Adipocyte (in vitro differentiated cells): Measurements from ENCODE around the gene BAK1.

Source experiments
- DNase-seq: peaks from one replicate; pipeline ENCODE4 v3.0.0-alpha.2; 2015; ENCODE audit warnings: low read depth
- H3K27me3 ChIP-seq: replicated peaks from 2 replicates; pipeline ENCODE4 v1.7.0; 2013; ENCODE audit warnings: mild to moderate bottlenecking, low read length, moderate library complexity; ENCODE audit not compliant: control insufficient read depth, insufficient read depth
- H3K36me3 ChIP-seq: 2 replicates; pipeline ENCODE4 v1.7.0; 2013; ENCODE audit warnings: low read length, mild to moderate bottlenecking, moderate library complexity; ENCODE audit not compliant: control insufficient read depth, insufficient read depth, severe bottlenecking
- H3K4me1 ChIP-seq: 2 replicates; pipeline ENCODE4 v1.7.0; 2013; ENCODE audit warnings: mild to moderate bottlenecking, low read length, moderate library complexity; ENCODE audit not compliant: control insufficient read depth, insufficient read depth
- H3K4me3 ChIP-seq: 2 replicates; pipeline ENCODE4 v1.7.0; 2013; ENCODE audit warnings: mild to moderate bottlenecking, low read length, moderate library complexity
- H3K9ac ChIP-seq: 2 replicates; pipeline ENCODE4 v1.7.0; 2013; ENCODE audit warnings: mild to moderate bottlenecking, low read length, moderate library complexity
- H3K9me3 ChIP-seq: 2 replicates; pipeline ENCODE4 v1.7.0; 2013; ENCODE audit warnings: mild to moderate bottlenecking, low read length, moderate library complexity; ENCODE audit not compliant: control insufficient read depth

Gene BAK1

DNA sequence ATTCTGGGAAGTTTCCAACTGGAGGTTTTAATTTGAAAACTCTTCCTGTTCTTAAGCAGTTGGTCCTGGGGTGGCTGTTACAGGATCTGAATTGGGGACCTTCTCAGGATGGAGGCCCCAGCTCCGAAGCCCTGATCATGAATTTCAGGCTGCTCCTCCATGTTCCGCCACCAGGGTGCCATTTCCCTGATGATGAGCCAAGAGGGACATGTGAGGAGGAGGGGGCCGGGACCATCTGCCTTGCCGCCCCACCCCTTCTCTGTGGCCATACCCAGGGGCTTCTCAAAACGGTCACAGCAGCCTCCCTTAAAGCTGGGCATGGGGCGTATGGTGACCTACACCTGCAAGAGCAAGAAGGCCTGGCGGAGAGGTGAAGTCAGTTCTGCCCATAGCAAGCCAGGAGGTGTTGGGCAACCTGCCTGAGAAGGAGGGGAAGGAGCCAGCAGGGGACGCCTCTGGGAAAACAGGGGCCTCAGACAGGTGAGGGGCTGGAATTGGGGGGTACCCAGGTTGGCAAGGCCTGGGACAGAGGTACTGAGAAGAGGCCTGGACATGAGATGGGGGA lies 3.6 kb upstream of the BAK1 start:
- no peak overlapping the region for H3K9ac ChIP-seq
- DNase-seq = peak; percentile 29
- peaks cover 3% of the 10 kb centered on the region for H3K4me1 ChIP-seq
- H3K9me3 ChIP-seq = no peaks in the 10 kb centered on the region
- H3K4me3 ChIP-seq = no peak overlapping the region
- H3K27me3 ChIP-seq = no peaks in the 10 kb centered on the region
- no peaks in the 10 kb centered on the region for H3K36me3 ChIP-seq

DNA sequence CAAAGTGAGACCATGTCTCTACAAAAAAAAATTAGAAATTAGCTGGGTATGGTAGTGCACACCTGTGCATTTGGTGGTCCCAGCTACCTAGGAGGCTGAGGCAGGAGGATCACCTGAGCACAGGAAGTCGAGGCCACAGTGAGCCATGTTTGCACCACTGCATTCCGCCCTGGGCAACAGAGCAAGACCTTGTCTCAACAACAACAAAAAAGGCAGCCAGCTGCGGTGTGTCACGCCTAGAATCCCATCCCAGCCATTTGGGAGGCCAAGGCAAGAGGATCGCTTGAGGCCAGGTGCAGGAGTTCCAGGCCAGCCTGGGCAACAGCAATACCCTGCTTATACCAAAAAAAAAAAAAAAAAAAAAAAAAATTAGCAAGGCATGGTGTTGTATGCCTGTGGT lies 1.1 kb upstream of the BAK1 start:
- Histone ChIP-seq H3K9me3 (no peaks in the 10 kb centered on the region), H3K27me3 (no peaks in the 10 kb centered on the region), H3K4me3 (no peak overlapping the region), H3K4me1 (peaks cover 11% of the 10 kb centered on the region), H3K9ac (no peak overlapping the region), H3K36me3 (peaks cover 11% of the 10 kb centered on the region)
- DNase-seq = no peak

DNA sequence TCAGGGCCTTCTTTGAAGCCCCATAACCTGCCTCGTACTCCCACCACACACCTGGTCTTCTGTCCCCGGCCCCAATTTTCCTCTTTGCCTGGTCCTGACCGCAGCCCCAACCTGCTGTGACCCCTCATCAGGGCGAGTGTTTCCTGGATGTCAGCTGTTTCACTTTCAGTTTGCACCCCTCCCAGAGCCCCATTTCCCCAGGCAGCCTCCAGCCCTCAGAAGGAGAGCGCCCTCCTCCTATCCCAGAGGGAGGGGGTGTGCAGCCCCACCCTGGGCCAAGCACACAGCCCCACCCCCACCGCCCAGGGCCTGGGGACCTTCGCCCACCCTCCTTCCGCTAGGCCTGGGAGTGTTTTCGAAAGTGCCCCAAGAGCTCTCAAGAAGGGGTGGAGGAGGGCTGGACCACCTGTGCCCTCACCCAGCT lies 1.5 kb downstream of the BAK1 start:
- Histone ChIP-seq H3K4me1 (peaks cover 11% of the 10 kb centered on the region), H3K27me3 (no peaks in the 10 kb centered on the region), H3K36me3 (peaks cover 33% of the 10 kb centered on the region), H3K4me3 (peak overlapping the region; percentile 97), H3K9me3 (no peaks in the 10 kb centered on the region), H3K9ac (peak overlapping the region; percentile 39)
- DNase-seq = no peak

DNA sequence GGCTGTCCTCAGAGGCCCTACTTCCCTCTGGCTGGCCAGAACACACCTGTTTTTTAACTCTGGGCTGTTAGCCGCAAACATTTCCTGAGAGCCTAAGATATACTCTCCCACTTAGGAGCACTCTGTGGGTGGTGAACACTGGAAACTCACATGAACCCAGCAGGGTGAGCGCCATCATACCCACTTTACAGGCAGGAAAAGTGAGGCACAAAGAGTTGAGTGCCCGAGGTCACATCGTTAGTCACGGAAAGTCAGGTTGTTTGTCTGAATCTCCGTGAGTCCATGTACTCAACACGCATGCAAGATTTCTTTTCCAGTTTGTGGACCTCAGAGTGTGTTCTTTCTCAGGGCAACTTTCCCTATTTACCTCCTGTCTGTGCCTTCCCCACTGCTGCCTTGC lies 1.9 kb downstream of the BAK1 start:
- H3K4me3 ChIP-seq = no peak overlapping the region

DNA sequence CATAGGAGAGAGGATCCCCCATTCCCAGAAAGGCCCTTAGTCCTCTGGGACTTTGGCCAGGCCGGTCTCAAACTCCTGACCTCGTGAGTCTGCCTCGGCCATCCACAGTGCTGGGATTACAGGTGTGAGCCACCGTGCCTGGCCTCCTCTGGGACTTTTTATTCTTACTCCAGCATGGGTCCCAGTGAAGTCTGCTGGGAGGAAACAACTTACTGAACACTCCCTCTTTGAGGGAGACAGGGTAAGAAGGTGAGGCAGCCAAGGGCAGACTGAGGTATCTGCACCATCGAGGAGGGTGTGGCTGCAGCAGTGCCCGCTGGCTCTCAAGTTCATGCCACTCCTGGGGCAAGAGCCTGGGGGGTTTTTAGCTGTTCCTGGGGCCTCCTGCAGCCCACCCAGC lies 2.4 kb downstream of the BAK1 start:
- DNase-seq = no peak
- H3K4me3 ChIP-seq = no peak overlapping the region
- H3K9ac ChIP-seq = no peak overlapping the region
- no peaks in the 10 kb centered on the region for H3K9me3 ChIP-seq
- H3K36me3 ChIP-seq = peaks cover 33% of the 10 kb centered on the region
- peaks cover 11% of the 10 kb centered on the region for H3K4me1 ChIP-seq
- no peaks in the 10 kb centered on the region for H3K27me3 ChIP-seq

More for the DNA sequence above, 1.9 kb downstream of the BAK1 start:
- DNase-seq = no peak
- H3K4me1 ChIP-seq = peaks cover 11% of the 10 kb centered on the region
- peak overlapping the region; percentile 39 for H3K9ac ChIP-seq
- peaks cover 33% of the 10 kb centered on the region for H3K36me3 ChIP-seq
- no peaks in the 10 kb centered on the region for H3K9me3 ChIP-seq
- no peaks in the 10 kb centered on the region for H3K27me3 ChIP-seq

DNA sequence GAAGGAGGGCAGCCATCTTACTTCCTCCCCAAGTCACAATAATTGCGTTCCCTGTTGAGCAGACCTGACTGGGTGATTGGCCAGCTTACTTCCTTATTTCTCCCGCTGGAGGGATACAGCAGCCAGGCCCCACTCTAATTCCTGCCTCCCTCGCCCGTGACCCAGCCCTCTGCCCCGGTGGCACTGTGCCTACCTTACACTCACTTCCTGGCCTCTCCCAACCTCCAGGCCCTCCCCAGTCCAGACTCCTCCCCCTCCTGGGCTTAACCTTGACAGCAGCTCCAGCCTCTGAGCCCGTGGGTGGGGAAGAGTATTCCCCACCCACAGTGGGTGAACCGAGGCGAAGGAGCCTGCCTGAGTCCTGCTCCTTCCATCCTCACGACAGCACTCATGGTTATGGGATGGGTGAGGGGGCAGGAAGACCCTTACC lies 3.0 kb downstream of the BAK1 start:
- H3K27me3 ChIP-seq = no peaks in the 10 kb centered on the region
- no peak overlapping the region for H3K4me3 ChIP-seq
- H3K36me3 ChIP-seq = peaks cover 33% of the 10 kb centered on the region
- no peaks in the 10 kb centered on the region for H3K9me3 ChIP-seq
- no peak for DNase-seq
- H3K4me1 ChIP-seq = peaks cover 12% of the 10 kb centered on the region
- H3K9ac ChIP-seq = no peak overlapping the region

DNA sequence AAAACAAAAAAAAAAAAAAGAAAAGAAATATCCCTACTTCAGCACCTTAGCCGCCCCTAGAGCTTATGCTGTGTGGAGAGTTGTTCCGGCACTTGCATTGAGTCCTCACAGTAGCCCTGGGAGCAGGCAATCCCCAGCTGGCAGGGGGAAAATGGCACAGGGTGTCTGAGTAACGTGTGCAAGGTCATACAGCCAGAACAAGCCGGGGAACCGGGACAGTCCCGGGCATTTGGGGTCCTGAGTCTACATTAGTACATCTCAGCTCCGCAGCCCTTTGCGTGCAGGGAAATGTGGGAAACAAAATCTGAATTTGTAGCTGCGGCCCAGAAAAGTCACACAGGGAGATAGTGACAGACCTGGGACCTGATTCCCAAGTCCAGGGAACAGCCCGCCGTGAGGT lies 3.4 kb downstream of the BAK1 start:
- Histone ChIP-seq H3K4me1 (peaks cover 16% of the 10 kb centered on the region), H3K9me3 (no peaks in the 10 kb centered on the region), H3K36me3 (peaks cover 33% of the 10 kb centered on the region), H3K4me3 (no peak overlapping the region), H3K9ac (no peak overlapping the region), H3K27me3 (no peaks in the 10 kb centered on the region)
- no peak for DNase-seq

DNA sequence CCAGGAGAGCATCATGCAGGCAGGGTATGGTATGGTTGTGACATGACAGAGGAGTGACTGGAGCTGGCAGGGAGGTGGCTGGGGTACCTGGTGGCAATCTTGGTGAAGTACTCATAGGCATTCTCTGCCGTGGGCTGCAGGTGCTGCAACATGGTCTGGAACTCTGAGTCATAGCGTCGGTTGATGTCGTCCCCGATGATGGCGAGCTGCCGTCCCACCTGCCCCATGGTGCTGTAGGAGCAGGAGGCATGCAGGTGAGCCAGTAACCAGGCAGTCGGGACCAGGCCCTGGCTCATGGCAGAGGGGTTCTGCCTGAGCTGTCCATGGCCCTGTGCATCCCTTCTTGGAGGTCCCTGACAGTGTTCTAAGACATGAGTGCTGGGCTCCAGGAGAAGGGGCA lies 4.9 kb downstream of the BAK1 start:
- Histone ChIP-seq H3K9ac (no peak overlapping the region), H3K36me3 (peaks cover 33% of the 10 kb centered on the region), H3K27me3 (no peaks in the 10 kb centered on the region), H3K4me3 (no peak overlapping the region), H3K4me1 (peaks cover 20% of the 10 kb centered on the region), H3K9me3 (no peaks in the 10 kb centered on the region)
- no peak for DNase-seq

DNA sequence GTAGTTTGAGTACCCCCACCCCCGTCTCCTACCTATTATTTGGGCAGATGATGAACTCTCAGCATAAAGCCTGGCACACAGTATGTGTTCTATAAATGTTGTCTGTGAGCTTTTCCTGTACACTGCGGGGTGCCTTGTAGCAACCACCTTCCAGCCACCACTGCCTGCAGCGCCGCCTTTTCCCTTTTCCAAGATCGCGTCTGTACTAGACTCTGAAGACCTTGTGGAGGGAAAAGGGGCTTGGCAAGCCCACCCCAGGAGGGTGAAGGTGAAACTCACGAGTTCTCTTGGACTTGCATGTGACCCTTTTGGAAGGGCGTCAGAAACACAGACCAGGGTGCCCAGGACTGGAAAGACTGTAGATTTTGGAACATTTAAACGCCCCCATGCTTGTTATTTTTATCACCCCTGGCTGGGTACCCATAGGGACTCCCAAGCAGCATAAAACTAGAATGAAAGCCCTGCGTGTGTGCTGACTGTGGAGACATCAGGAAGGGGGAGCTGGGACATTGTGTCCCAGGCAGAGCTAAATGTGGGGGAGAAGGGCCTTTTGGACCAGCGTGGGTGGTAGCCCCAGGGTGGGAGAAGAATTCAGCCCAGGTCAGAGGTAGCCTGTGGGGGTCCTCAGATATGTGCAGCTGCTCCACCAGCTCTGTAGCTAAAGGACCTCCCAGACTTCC lies 8.3 kb downstream of the BAK1 start:
- peaks cover 25% of the 10 kb centered on the region for H3K36me3 ChIP-seq
- H3K4me1 ChIP-seq = peaks cover 12% of the 10 kb centered on the region
- DNase-seq = no peak

DNA sequence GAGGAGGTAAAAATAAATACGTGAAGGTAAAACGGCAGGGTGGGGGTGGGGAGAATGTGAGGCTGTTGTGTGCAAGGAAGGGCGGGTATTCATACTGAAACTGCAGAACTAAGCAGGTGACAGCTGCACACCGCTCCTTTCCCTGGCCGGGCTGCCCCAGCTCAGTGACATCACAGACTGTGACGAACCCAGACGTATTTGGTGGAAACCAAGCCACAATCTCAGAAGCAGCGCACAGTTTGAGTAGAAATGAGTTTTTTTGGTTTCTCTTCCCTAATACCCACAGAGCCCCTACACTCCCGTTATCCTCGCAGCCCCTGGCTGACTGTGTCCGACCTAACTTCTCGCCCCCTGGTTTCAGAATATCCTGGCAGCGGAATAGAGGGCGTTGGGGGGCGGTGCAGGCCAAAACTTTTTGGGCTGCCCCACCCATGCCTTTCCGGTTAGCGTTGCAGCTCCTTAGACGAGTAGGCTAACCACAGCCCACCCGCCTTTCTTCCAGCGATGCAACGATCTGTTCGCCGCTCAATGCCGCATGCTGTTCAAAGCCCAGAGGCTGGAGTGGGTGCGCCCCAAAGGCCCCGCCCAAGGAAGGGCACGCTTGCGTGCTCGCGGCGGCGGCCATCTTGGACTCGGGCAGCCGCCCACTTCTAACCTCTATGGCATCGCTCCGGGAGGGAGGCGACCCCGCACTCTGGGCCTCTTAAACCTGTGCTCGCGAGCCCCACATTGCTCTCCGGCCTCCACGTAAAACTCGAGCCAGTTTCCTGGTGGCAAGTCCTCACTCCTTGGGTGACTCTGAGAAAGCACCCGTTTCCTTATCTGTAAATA lies 9.1 kb downstream of the BAK1 start:
- no peaks in the 10 kb centered on the region for H3K9me3 ChIP-seq
- H3K36me3 ChIP-seq = peaks cover 22% of the 10 kb centered on the region
- H3K27me3 ChIP-seq = no peaks in the 10 kb centered on the region
- H3K4me3 ChIP-seq = peak overlapping the region; percentile 89
- peak overlapping the region; percentile 85 for H3K9ac ChIP-seq
- H3K4me1 ChIP-seq = peaks cover 14% of the 10 kb centered on the region
- DNase-seq = peak; percentile 89

More for the DNA sequence above, 8.3 kb downstream of the BAK1 start:
- Histone ChIP-seq H3K9ac (peak overlapping the region; percentile 85), H3K4me3 (peak overlapping the region; percentile 89), H3K9me3 (no peaks in the 10 kb centered on the region), H3K27me3 (no peaks in the 10 kb centered on the region)

DNA sequence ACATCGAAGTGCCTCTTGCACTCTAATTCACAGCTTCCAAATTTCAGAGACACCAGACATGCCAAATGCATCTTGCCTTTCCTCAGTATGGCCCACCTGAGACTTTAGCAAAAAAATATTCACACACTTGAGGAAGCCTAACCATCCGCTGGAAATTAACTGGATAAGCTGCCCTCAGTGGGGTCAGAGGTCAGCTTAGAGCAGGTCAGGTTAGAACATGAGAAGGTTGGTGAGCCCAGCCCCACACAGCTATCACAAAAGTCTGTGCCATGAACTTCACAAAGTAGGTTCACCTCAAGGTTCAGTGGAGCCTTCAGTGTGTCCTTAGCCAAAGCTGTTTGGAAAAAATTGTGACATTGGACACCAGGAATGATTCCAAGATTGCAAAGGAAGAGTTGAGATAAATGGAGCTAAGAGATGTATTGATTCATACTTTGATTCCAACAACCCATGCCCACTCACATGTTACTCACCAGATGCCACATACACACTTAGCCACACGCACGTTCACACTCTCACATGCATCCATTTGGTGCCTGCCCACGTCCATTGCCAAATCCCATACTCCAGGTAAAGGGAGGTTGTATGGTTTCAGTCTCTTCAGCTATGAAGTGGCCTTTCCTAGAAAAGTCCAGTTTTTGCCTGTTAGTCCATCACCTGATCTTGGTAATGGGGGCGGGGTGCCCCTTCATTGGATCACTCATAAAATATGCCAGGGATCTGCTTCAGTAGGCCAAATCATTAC lies 11.1 kb downstream of the BAK1 start:
- DNase-seq = no peak
- Histone ChIP-seq H3K4me3 (no peak overlapping the region), H3K9me3 (no peaks in the 10 kb centered on the region), H3K36me3 (peaks cover 3% of the 10 kb centered on the region), H3K27me3 (no peaks in the 10 kb centered on the region), H3K4me1 (peaks cover 14% of the 10 kb centered on the region), H3K9ac (no peak overlapping the region)
